ENCODE measurements around the gene ARHGEF39.

ARHGEF39 gene

GRCh38 chr9:35666045-35666444 lies 1.1 kb upstream of the ARHGEF39 start:
- ATAC-seq = peak; percentile 2; the same call in 1 of the 3 replicates
- no peak for TF ChIP-seq TCF4 (CRISPR knock-in tag; IDR thresholded peaks at IDR 0.05; ENCODE audit: borderline replicate concordance)
- no peak for TF ChIP-seq PATZ1 (CRISPR knock-in tag; IDR thresholded peaks at IDR 0.05; ENCODE audit: borderline replicate concordance)
- no peak for TF ChIP-seq ZNF8 (CRISPR knock-in tag; IDR thresholded peaks at IDR 0.05)

- TF ChIP-seq PATZ1 (CRISPR knock-in tag; IDR thresholded peaks at IDR 0.05; ENCODE audit: borderline replicate concordance) (no peak), OSR1 (CRISPR knock-in tag; IDR thresholded peaks at IDR 0.05) (no peak), TSHZ2 (CRISPR knock-in tag; IDR thresholded peaks at IDR 0.05) (no peak), ISL1 (CRISPR knock-in tag; IDR thresholded peaks at IDR 0.05) (no peak), ZC3H10 (CRISPR knock-in tag; IDR thresholded peaks at IDR 0.05) (no peak), BACH2 (CRISPR knock-in tag; IDR thresholded peaks at IDR 0.05; ENCODE audit: borderline replicate concordance) (no peak), CSRNP3 (CRISPR knock-in tag; IDR thresholded peaks at IDR 0.05) (no peak)
- ATAC-seq = no peak
Observed at GRCh38 chr9:35665471-35665818, 450 bp upstream of the ARHGEF39 start.

- ATAC-seq = no peak
- no peak for TF ChIP-seq TOX (CRISPR knock-in tag; IDR thresholded peaks at IDR 0.05; ENCODE audit: borderline replicate concordance)
- no peak for TF ChIP-seq PPARA (CRISPR knock-in tag; IDR thresholded peaks at IDR 0.05; ENCODE audit: borderline replicate concordance)
Observed at GRCh38 chr9:35662437-35662836, 2.6 kb downstream of the ARHGEF39 start.

- TF ChIP-seq ESRRG (CRISPR knock-in tag; IDR thresholded peaks at IDR 0.05) (no peak), ZNF565 (CRISPR knock-in tag; conservative IDR thresholded peaks at IDR 0.05; ENCODE audit: low read depth) (no peak), TOX (CRISPR knock-in tag; IDR thresholded peaks at IDR 0.05; ENCODE audit: borderline replicate concordance) (no peak), ZFP30 (CRISPR knock-in tag; IDR thresholded peaks at IDR 0.05) (no peak), CREB5 (CRISPR knock-in tag; IDR thresholded peaks at IDR 0.05; ENCODE audit: low read depth) (no peak), ZFP3 (CRISPR knock-in tag; IDR thresholded peaks at IDR 0.05) (no peak), POU6F1 (CRISPR knock-in tag; IDR thresholded peaks at IDR 0.05; ENCODE audit: borderline replicate concordance, low read depth) (no peak), PPARA (CRISPR knock-in tag; IDR thresholded peaks at IDR 0.05; ENCODE audit: borderline replicate concordance) (no peak)
- no peak for ATAC-seq
Observed at GRCh38 chr9:35661756-35662350, 3.1 kb downstream of the ARHGEF39 start.
